Measurements from ENCODE around the gene PLA2R1. TPM values are rescaled to one million over a fixed set of nuclear protein-coding genes. Genes with fewer than 3 reads are reported as not detected.
"Not testable (repeated sequence)": the region's sequence is repeated elsewhere in the genome, so short reads cannot be mapped to it uniquely, and the experiment has no call there.

Gene PLA2R1
- total and polyA plus RNA-seq, 2 of the 4 experiments (the other 2 are of a cell fraction): 0.43 to 0.54 TPM

DNA sequence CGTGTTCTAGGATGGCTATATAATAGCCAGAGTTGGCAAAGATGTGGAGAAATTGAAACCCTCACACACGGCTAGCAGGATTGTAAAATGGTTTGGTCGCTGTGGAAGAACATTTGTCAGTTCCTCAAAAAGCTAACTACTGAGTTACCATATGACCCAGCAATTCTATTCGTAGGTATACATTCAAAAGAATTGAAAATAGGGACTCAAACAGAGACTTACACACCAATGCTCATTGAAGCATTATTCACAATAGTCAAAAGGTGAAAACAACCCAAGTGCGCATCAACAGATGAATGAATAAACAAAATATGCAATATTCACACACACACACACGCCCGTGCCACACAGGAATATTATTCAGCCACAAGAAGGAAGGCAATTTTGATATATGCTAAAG is 98.7 kb downstream of the PLA2R1 start:
- no peak overlapping the region for H2AFZ ChIP-seq (replicated peaks; ENCODE audit: low read length, poor library complexity)
- no peak overlapping the region for H2BK5ac ChIP-seq (ENCODE audit: low read depth, low read length, poor library complexity, severe bottlenecking)
- H2BK15ac ChIP-seq (ENCODE audit: low read depth, low read length): no peak overlapping the region
- H3K14ac ChIP-seq (replicated peaks; ENCODE audit: low read depth, low read length): no peak overlapping the region
- no peak overlapping the region for H3K4ac ChIP-seq (ENCODE audit: low read depth, low read length)
- H3K27me3 ChIP-seq (ENCODE audit: control insufficient read depth, insufficient read depth, low read length): no peaks in the 10 kb centered on the region
- no peaks in the 10 kb centered on the region for H4K20me1 ChIP-seq (ENCODE audit: insufficient read depth, low read length)
- H4K8ac ChIP-seq (ENCODE audit: low read depth in 2 of 2, low read length in 2 of 2): no peak overlapping the region
- no peak overlapping the region for H3K4me2 ChIP-seq (ENCODE audit: low read depth, low read length)
- no peak overlapping the region for H2BK20ac ChIP-seq (ENCODE audit: low read depth, low read length)
- H3K36me3 ChIP-seq (ENCODE audit: control insufficient read depth, insufficient read depth, low read length): no peaks in the 10 kb centered on the region
- H3K4me1 ChIP-seq (ENCODE audit: control insufficient read depth, insufficient read depth, low read length): peaks cover 4% of the 10 kb centered on the region
- no peak overlapping the region for H4K91ac ChIP-seq (ENCODE audit: insufficient read depth, low read depth, low read length)
- H3K56ac ChIP-seq (ENCODE audit: extremely low read depth, insufficient read depth, low read length): no peak overlapping the region
- no TSS peak for BruUV-seq (replicated peaks)
- H3K27ac ChIP-seq (ENCODE audit: insufficient read depth, low read length): no peak overlapping the region
- WGBS, 2 experiments (ENCODE audit: extremely low coverage in 2 of 2, insufficient read length in 1 of 2): 80% methylated on average over 1 of the region's 7 CpGs; no CpG with 5 or more reads in 1 of the 2 experiments
- no peak overlapping the region for H2AK5ac ChIP-seq (ENCODE audit: low read depth, low read length)
- ATAC-seq (ENCODE audit: low read depth): no peak
- in situ Hi-C loops (cut with MboI; ENCODE audit: low sequenced_read_pairs) (loop anchor here (25.0 kb wide), 1 partner anchor 1076 kb away; no protein-coding TSS in a partner anchor), intact Hi-C loops (cut with micrococcal nuclease) (no loop called here), dilution Hi-C loops (cut with HindIII; ENCODE audit: low sequenced_read_pairs, unreplicated experiment) (no loop called here)
- H3K9ac ChIP-seq (ENCODE audit: low read depth, low read length): no peak overlapping the region
- H3K79me1 ChIP-seq (ENCODE audit: low read depth in 1 of 2, low read length in 2 of 2): no peaks in the 10 kb centered on the region
- H3K18ac ChIP-seq (ENCODE audit: low read depth, low read length): no peak overlapping the region
- no peak overlapping the region for H3K4me3 ChIP-seq (ENCODE audit: insufficient read depth, low read depth, low read length)
- POLR2A ChIA-PET (ENCODE audit: unreplicated experiment): no interaction called here
- CTCF ChIA-PET: no interaction called here
- H3K9me1 ChIP-seq (ENCODE audit: insufficient read depth, low read length): no peaks in the 10 kb centered on the region; the same call in 1 of the 2 replicates
- no peak for TF ChIP-seq RCOR1 (IDR thresholded peaks at IDR 0.05; ENCODE audit: insufficient replicate concordance, low read length)
- no peak for TF ChIP-seq FOS (IDR thresholded peaks at IDR 0.05; ENCODE audit: low read depth, low read length)
- no peak for TF ChIP-seq SMC3 (IDR thresholded peaks at IDR 0.05; ENCODE audit: low read depth, low read length)
- TF ChIP-seq, protein P1, sequence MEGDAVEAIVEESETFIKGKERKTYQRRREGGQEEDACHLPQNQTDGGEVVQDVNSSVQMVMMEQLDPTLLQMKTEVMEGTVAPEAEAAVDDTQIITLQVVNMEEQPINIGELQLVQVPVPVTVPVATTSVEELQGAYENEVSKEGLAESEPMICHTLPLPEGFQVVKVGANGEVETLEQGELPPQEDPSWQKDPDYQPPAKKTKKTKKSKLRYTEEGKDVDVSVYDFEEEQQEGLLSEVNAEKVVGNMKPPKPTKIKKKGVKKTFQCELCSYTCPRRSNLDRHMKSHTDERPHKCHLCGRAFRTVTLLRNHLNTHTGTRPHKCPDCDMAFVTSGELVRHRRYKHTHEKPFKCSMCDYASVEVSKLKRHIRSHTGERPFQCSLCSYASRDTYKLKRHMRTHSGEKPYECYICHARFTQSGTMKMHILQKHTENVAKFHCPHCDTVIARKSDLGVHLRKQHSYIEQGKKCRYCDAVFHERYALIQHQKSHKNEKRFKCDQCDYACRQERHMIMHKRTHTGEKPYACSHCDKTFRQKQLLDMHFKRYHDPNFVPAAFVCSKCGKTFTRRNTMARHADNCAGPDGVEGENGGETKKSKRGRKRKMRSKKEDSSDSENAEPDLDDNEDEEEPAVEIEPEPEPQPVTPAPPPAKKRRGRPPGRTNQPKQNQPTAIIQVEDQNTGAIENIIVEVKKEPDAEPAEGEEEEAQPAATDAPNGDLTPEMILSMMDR (conservative IDR thresholded peaks at IDR 0.05; ENCODE audit: low read depth, low read length): no peak
- TF ChIP-seq, protein P2, sequence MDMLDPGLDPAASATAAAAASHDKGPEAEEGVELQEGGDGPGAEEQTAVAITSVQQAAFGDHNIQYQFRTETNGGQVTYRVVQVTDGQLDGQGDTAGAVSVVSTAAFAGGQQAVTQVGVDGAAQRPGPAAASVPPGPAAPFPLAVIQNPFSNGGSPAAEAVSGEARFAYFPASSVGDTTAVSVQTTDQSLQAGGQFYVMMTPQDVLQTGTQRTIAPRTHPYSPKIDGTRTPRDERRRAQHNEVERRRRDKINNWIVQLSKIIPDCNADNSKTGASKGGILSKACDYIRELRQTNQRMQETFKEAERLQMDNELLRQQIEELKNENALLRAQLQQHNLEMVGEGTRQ (IDR thresholded peaks at IDR 0.05; ENCODE audit: low read depth, low read length): no peak
- DNase-seq: no peak
- H3K23ac ChIP-seq (ENCODE audit: low read depth, low read length): no peak overlapping the region
- H3K9me3 ChIP-seq (ENCODE audit: control insufficient read depth, insufficient read depth, low read length): no peaks in the 10 kb centered on the region
- H4K5ac ChIP-seq (ENCODE audit: low read depth, low read length): no peak overlapping the region
- H2AK9ac ChIP-seq (replicated peaks; ENCODE audit: low read depth, low read length, poor library complexity): no peak overlapping the region
- H2BK120ac ChIP-seq (ENCODE audit: low read depth, low read length): no peak overlapping the region

DNA sequence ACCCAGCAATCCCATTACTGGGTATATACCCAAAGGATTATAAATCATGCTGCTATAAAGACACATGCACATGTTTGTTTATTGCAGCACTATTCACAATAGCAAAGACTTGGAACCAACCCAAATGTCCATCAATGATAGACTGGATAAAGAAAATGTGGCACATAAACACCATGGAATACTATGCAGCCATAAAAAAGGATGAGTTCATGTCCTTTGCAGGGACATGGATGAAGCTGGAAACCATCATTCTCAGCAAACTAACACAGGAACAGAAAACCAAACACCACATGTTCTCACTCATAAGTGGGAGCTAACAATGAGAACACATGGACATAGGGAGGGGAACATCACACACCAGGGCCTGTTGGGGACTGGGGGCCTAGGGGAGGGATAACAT is 99.9 kb downstream of the PLA2R1 start:
- H2AK5ac ChIP-seq (ENCODE audit: low read depth, low read length); H2AFZ ChIP-seq (replicated peaks; ENCODE audit: low read length, poor library complexity); H3K14ac ChIP-seq (replicated peaks; ENCODE audit: low read depth, low read length); H3K18ac ChIP-seq (ENCODE audit: low read depth, low read length); H3K27me3 ChIP-seq (ENCODE audit: control insufficient read depth, insufficient read depth, low read length); ATAC-seq (ENCODE audit: low read depth); H2AK9ac ChIP-seq (replicated peaks; ENCODE audit: low read depth, low read length, poor library complexity); H4K91ac ChIP-seq (ENCODE audit: insufficient read depth, low read depth, low read length); H3K9me1 ChIP-seq (ENCODE audit: insufficient read depth, low read length); BruUV-seq (replicated peaks); H2BK20ac ChIP-seq (ENCODE audit: low read depth, low read length); H3K4me1 ChIP-seq (ENCODE audit: control insufficient read depth, insufficient read depth, low read length); H3K9me3 ChIP-seq (ENCODE audit: control insufficient read depth, insufficient read depth, low read length); H2BK5ac ChIP-seq (ENCODE audit: low read depth, low read length, poor library complexity, severe bottlenecking); H3K4me2 ChIP-seq (ENCODE audit: low read depth, low read length); intact Hi-C loops (cut with micrococcal nuclease); H3K4me3 ChIP-seq (ENCODE audit: insufficient read depth, low read depth, low read length); H2BK15ac ChIP-seq (ENCODE audit: low read depth, low read length); POLR2A ChIA-PET (ENCODE audit: unreplicated experiment); H3K36me3 ChIP-seq (ENCODE audit: control insufficient read depth, insufficient read depth, low read length); H3K27ac ChIP-seq (ENCODE audit: insufficient read depth, low read length); H2BK120ac ChIP-seq (ENCODE audit: low read depth, low read length); dilution Hi-C loops (cut with HindIII; ENCODE audit: low sequenced_read_pairs, unreplicated experiment); DNase-seq; H4K20me1 ChIP-seq (ENCODE audit: insufficient read depth, low read length); H3K56ac ChIP-seq (ENCODE audit: extremely low read depth, insufficient read depth, low read length); H3K4ac ChIP-seq (ENCODE audit: low read depth, low read length); H4K8ac ChIP-seq (ENCODE audit: low read depth in 2 of 2, low read length in 2 of 2); H3K9ac ChIP-seq (ENCODE audit: low read depth, low read length); H4K5ac ChIP-seq (ENCODE audit: low read depth, low read length); H3K23ac ChIP-seq (ENCODE audit: low read depth, low read length); H3K79me1 ChIP-seq (ENCODE audit: low read depth in 1 of 2, low read length in 2 of 2): not testable (repeated sequence)
- CTCF ChIA-PET: interaction anchor here (0.6 kb wide), 1 partner anchor 512 kb away, joined by 4 read pairs; no protein-coding TSS in a partner anchor
- in situ Hi-C loops (cut with MboI; ENCODE audit: low sequenced_read_pairs): loop anchor here (25.0 kb wide), 1 partner anchor 1075 kb away; no protein-coding TSS in a partner anchor
